ENCODE results near the gene S100A11. TPM values are rescaled to one million over a fixed set of nuclear protein-coding genes. Genes with fewer than 3 reads are reported as not detected.

The S100A11 gene
- total and polyA plus RNA-seq, 9 of the 15 experiments (the other 6 are each of a cell fraction or from before 2014, with no cell fraction given): 131 to 808 (median 235) TPM

GRCh38 chr1:152001631-152002584 is 34.9 kb downstream of the S100A11 start (continued):
- TF ChIP-seq REST (IDR thresholded peaks at IDR 0.05; ENCODE audit: borderline replicate concordance) (peak; percentile 82), REST (CRISPR knock-in tag; IDR thresholded peaks at IDR 0.05; ENCODE audit: low read depth) (no peak), USF2 (CRISPR knock-in tag; IDR thresholded peaks at IDR 0.05) (peak; percentile 9; the same call in 1 of the 2 replicates), ZNF57 (CRISPR knock-in tag; IDR thresholded peaks at IDR 0.05) (no peak), SFPQ (IDR thresholded peaks at IDR 0.05; ENCODE audit: low read depth, low read length) (no peak), PYGO2 (tag; IDR thresholded peaks at IDR 0.05) (no peak), FOXK2 (conservative IDR thresholded peaks at IDR 0.05 in 1 of 2, IDR thresholded peaks at IDR 0.05 in 1 of 2; ENCODE audit: low read depth in 2 of 2) (no peak), HMG20A (CRISPR knock-in tag; conservative IDR thresholded peaks at IDR 0.05) (no peak), TEAD4 (IDR thresholded peaks at IDR 0.05; ENCODE audit: low read length) (0 out of 2 replicates have a peak, but pooled peaks have one; percentile 3), TEAD4 (CRISPR knock-in tag; IDR thresholded peaks at IDR 0.05; ENCODE audit: borderline replicate concordance) (no peak)
